GM12878 (cell line): ENCODE results near the gene ALDH1L1. TPM values are rescaled to one million over a fixed set of nuclear protein-coding genes. Genes with fewer than 3 reads are reported as not detected.

Experiments used
- ATAC-seq: fragments of 200-7000 bp; cut with Tn5 transposase; 3 replicates; pipeline ENCODE4 v1.9.1; 2020; ENCODE audit warnings: mild to moderate bottlenecking, moderate library complexity
- BruUV-seq: library from RNA; stranded (reverse); fragments of 400-500 nt; replicated peaks from 2 replicates; lab custom pipeline; 2021; lab: Mats Ljungman, UMichigan
- CTCF ChIA-PET: fragments of 300-600 bp; sonication (Branson Sonifier 250); formaldehyde crosslinking; extraction: SDS; loops from one replicate; lab custom pipeline; 2021; ENCODE audit warnings: inconsistent platforms; lab: Yijun Ruan, JAX
- POLR2A ChIA-PET: fragments of 350-600 bp; formaldehyde crosslinking; extraction: SDS; loops from one replicate; lab custom pipeline; 2021; ENCODE audit warnings: inconsistent platforms; lab: Charles Lee
- RAD21 ChIA-PET: fragments of 300-600 bp; sonication (Branson Sonifier 250); formaldehyde crosslinking; loops from one replicate; lab custom pipeline; 2023; ENCODE audit warnings: antibody characterized with exemption; ENCODE audit not compliant: unreplicated experiment; lab: Charles Lee
- SMC1A ChIA-PET: fragments of 300-600 bp; sonication (Branson Sonifier 250); formaldehyde crosslinking; loops from one replicate; lab custom pipeline; 2023; ENCODE audit not compliant: unreplicated experiment, uncharacterized antibody; lab: Charles Lee
- DNase-seq: peaks from one replicate; pipeline ENCODE4 v3.0.0-alpha.2; 2011; ENCODE audit warnings: low read depth, low spot score
- FAIRE-seq: peaks from 3 replicates; lab custom pipeline; 2011; peaks lifted over from hg19 to GRCh38; lab: Jason Lieb, UNC
- H2AFZ ChIP-seq: 2 replicates; pipeline ENCODE4 v1.6.0; 2011; ENCODE audit warnings: low read depth, low read length, control low read depth; ENCODE audit not compliant: control insufficient read depth
- H3K27ac ChIP-seq: 2 replicates; pipeline ENCODE4 v1.5.1; 2011; ENCODE audit warnings: control low read depth; ENCODE audit not compliant: control insufficient read depth, insufficient read depth
- H3K27me3 ChIP-seq, 2 experiments: replicated peaks in 1 of 2; 2 replicates each; pipeline versions ENCODE4 v1.6.0 to v1.6.1; 2011; ENCODE audit warnings: low read length in 1 of 2; ENCODE audit not compliant: control insufficient read depth in 2 of 2, insufficient read depth in 2 of 2
- H3K36me3 ChIP-seq, 2 experiments: 2 replicates each; pipeline ENCODE4 v1.5.1; 2011; ENCODE audit warnings: low read length in 1 of 2; ENCODE audit not compliant: control insufficient read depth in 2 of 2, insufficient read depth in 2 of 2
- H3K4me1 ChIP-seq: 2 replicates; pipeline ENCODE4 v1.6.1; 2011; ENCODE audit warnings: mild to moderate bottlenecking, low read length, moderate library complexity, mixed read lengths; ENCODE audit not compliant: control insufficient read depth, insufficient read depth
- H3K4me2 ChIP-seq: 2 replicates; pipeline ENCODE4 v1.6.0; 2011; ENCODE audit warnings: control low read depth; ENCODE audit not compliant: control insufficient read depth, insufficient read depth
- H3K4me3 ChIP-seq: fragments of 200-600 bp; sonication (generic); 2 replicates; pipeline ENCODE4 v1.5.1; 2016
- H3K79me2 ChIP-seq: 2 replicates; pipeline ENCODE4 v1.6.0; 2011; ENCODE audit warnings: low read length; ENCODE audit not compliant: control insufficient read depth, insufficient read depth
- H3K9ac ChIP-seq: 2 replicates; pipeline ENCODE4 v1.8.0; 2011; ENCODE audit warnings: low read length, control low read depth, mixed read lengths; ENCODE audit not compliant: control insufficient read depth, insufficient read depth
- H3K9me3 ChIP-seq: replicated peaks from 3 replicates; pipeline ENCODE4 v1.5.1; 2011; ENCODE audit warnings: mild to moderate bottlenecking, low read length; ENCODE audit not compliant: control insufficient read depth, insufficient read depth
- H4K20me1 ChIP-seq: 2 replicates; pipeline ENCODE4 v1.6.0; 2011; ENCODE audit not compliant: control insufficient read depth, insufficient read depth
- BHLHE40 ChIP-seq, 2 experiments: fragments of 450-650 bp in 1 of 2; IDR thresholded peaks; 2 replicates each; pipeline ENCODE4 v1.6.1; 2011 to 2017; ENCODE audit warnings: low read depth in 2 of 2, borderline replicate concordance in 1 of 2, improper control_type of control experiment in 1 of 2, low read length in 1 of 2, mild to moderate bottlenecking in 1 of 2
- BMI1 ChIP-seq: fragments of 450-650 bp; IDR thresholded peaks from 2 replicates; pipeline ENCODE4 v1.6.1; 2016; ENCODE audit warnings: mild to moderate bottlenecking, moderate library complexity, borderline replicate concordance
- CHD2 ChIP-seq: IDR thresholded peaks from 2 replicates; pipeline ENCODE4 v1.6.1; 2011; ENCODE audit warnings: low read depth, low read length, improper control_type of control experiment, borderline replicate concordance
- CHD4 ChIP-seq: fragments of 200-600 bp; sonication (generic); IDR thresholded peaks from 2 replicates; pipeline ENCODE4 v1.6.1; 2016; ENCODE audit warnings: mild to moderate bottlenecking
- EED ChIP-seq: sonication (generic); IDR thresholded peaks from 2 replicates; pipeline ENCODE4 v1.6.1; 2016; ENCODE audit warnings: antibody characterized with exemption, low read depth
- GABPA ChIP-seq: IDR thresholded peaks from 2 replicates; pipeline ENCODE4 v1.6.1; 2014; ENCODE audit warnings: antibody characterized with exemption, low read depth, mild to moderate bottlenecking, inconsistent platforms
- KLF5 ChIP-seq: fragments of 450-650 bp; IDR thresholded peaks from 2 replicates; pipeline ENCODE4 v1.6.1; 2014; ENCODE audit warnings: mild to moderate bottlenecking; ENCODE audit not compliant: partially characterized antibody
- MTA2 ChIP-seq: fragments of 450-650 bp; IDR thresholded peaks from 2 replicates; pipeline ENCODE4 v1.6.1; 2016; ENCODE audit warnings: low read depth, mild to moderate bottlenecking, moderate library complexity
- PAX8 ChIP-seq: fragments of 450-650 bp; IDR thresholded peaks from 2 replicates; pipeline ENCODE4 v1.6.1; 2017; ENCODE audit warnings: mild to moderate bottlenecking, moderate library complexity
- PBX3 ChIP-seq: IDR thresholded peaks from 2 replicates; pipeline ENCODE4 v1.6.1; 2011; ENCODE audit warnings: mild to moderate bottlenecking, low read depth, low read length, moderate library complexity; ENCODE audit not compliant: insufficient replicate concordance
- USF1 ChIP-seq: IDR thresholded peaks from 2 replicates; pipeline ENCODE4 v1.6.1; 2011; ENCODE audit warnings: borderline replicate concordance, low read depth, mild to moderate bottlenecking, moderate library complexity, mixed read lengths, low read length; ENCODE audit not compliant: insufficient read depth; ENCODE audit errors: extremely low read length
- YBX1 ChIP-seq: fragments of 450-650 bp; IDR thresholded peaks from 2 replicates; pipeline ENCODE4 v1.6.1; 2016; ENCODE audit warnings: antibody characterized with exemption
- ZBTB4 ChIP-seq: fragments of 450-650 bp; formaldehyde crosslinking; IDR thresholded peaks from 2 replicates; pipeline ENCODE4 v1.4.0; 2022; ENCODE audit warnings: mild to moderate bottlenecking, moderate library complexity
- WGBS: methylation state at CpG from one replicate; pipeline ENCODE4 v1.1.6; 2016; ENCODE audit warnings: low lambda C conversion rate; ENCODE audit not compliant: insufficient replicate concordance, insufficient coverage; ENCODE audit errors: missing lambda C conversion rate; 5-methylcytosine and 5-hydroxymethylcytosine counted together
- in situ Hi-C: fragments of 300-500 bp; cut with MboI; formaldehyde crosslinking; loops from 9 replicates; pipeline ENCODE4 v1.14.3; 2018; ENCODE audit warnings: mixed read lengths
- intact Hi-C: fragments of 100-400 bp; cut with micrococcal nuclease; formaldehyde crosslinking; loops from one replicate; pipeline ENCODE4 v1.14.2; 2022; ENCODE audit not compliant: unreplicated experiment
- polyA plus RNA-seq, 11 experiments: library from polyadenylated mRNA; depleted of rRNA in 4 of 11; unstranded in 6 of 11; stranded (reverse) in 5 of 11; fragments of >200 nt; fragmentation: Nextera tagmentation in 4 of 11; fragmentation: Illumina TruSeq in 1 of 11; extraction: Ambion mirVana in 4 of 11; extraction: Trizol in 1 of 11; gene quantifications; 1 replicate in 1 of 11; 2 replicates in 10 of 11; pipeline versions ENCODE4 v1.2.1 to v1.2.3, GENCODE V29; 2011 to 2016; ENCODE audit warnings: inconsistent platforms in 2 of 11, missing spikeins in 2 of 11, low read depth in 1 of 11
- total RNA-seq, 4 experiments: library from RNA; depleted of rRNA in 3 of 4; stranded (reverse); fragments of >200 nt in 3 of 4; fragmentation: Illumina TruSeq in 1 of 4; extraction: Trizol in 1 of 4; gene quantifications; 2 replicates each; pipeline versions ENCODE4 v1.2.1 to v1.2.3, GENCODE V29; 2013 to 2021

ALDH1L1 gene
- total and polyA plus RNA-seq, 10 of the 15 experiments (the other 5 are each of a cell fraction or from before 2014, with no cell fraction given), result 0.04 to 18.2 (median 0.45) TPM

GRCh38 chr3:126112531-126113237, 67.7 kb downstream of the ALDH1L1 start:
- Histone ChIP-seq H3K27me3 (no peaks in the 10 kb centered on the region), H3K4me3 (no peak overlapping the region), H3K27ac (no peak overlapping the region), H3K9ac (no peak overlapping the region), H3K4me2 (no peak overlapping the region), H2AFZ (no peak overlapping the region), H4K20me1 (no peaks in the 10 kb centered on the region), H3K36me3 (no peaks in the 10 kb centered on the region), H3K4me1 (no peaks in the 10 kb centered on the region), H3K9me3 (no peaks in the 10 kb centered on the region), H3K79me2 (no peaks in the 10 kb centered on the region)
- DNase-seq (no peak), FAIRE-seq (no peak), ATAC-seq (no peak)
- 42% methylated on average over 13 of the region's 13 CpGs for WGBS
- ChIA-PET SMC1A (no interaction called here), CTCF (no interaction called here), POLR2A (no interaction called here), RAD21 (no interaction called here)
- in situ Hi-C loops (no loop called here), intact Hi-C loops (no loop called here)
- BruUV-seq, result no TSS peak
- TF ChIP-seq CHD2 (no peak), CHD4 (no peak), KLF5 (no peak), EED (no peak), MTA2 (no peak), ZBTB4 (CRISPR knock-in tag) (no peak), PBX3 (no peak), USF1 (no peak), GABPA (no peak), BHLHE40 (IDR thresholded peaks at IDR 0.05; ENCODE audit: borderline replicate concordance in 1 of 2, low read depth in 2 of 2, low read length in 1 of 2) (no peak), PAX8 (no peak), YBX1 (no peak), BMI1 (no peak)
